Transverse colon (tissue), 4 donors: ENCODE data around the gene PXYLP1.

Source experiments
- EP300 ChIP-seq: sonication (generic); formaldehyde crosslinking; IDR thresholded peaks from one replicate; pipeline ENCODE4 v1.6.1; 2017; ENCODE audit warnings: antibody characterized with exemption, low read depth
- POLR2A ChIP-seq: fragments of 450-650 bp; IDR thresholded peaks from one replicate; pipeline ENCODE4 v1.6.1; 2016; ENCODE audit warnings: antibody characterized with exemption, mild to moderate bottlenecking, moderate library complexity
- POLR2AphosphoS5 ChIP-seq, 3 donors: sonication (generic); formaldehyde crosslinking; IDR thresholded peaks; one replicate each; pipeline ENCODE4 v1.6.1; 2016; ENCODE audit warnings: antibody characterized with exemption in 3 of 3
- TF ChIP-seq, protein P1 (sequence below), 5 experiments: fragments of 200-600 bp in 3 of 5; fragments of 450-650 bp in 2 of 5; sonication (generic) in 3 of 5; IDR thresholded peaks; 1 replicate in 2 of 5; 2 replicates in 3 of 5; pipeline ENCODE4 v1.5.1; 2016 to 2017; ENCODE audit warnings: antibody characterized with exemption in 5 of 5, inconsistent platforms in 3 of 5, mild to moderate bottlenecking in 2 of 5, moderate library complexity in 1 of 5

DNA sequence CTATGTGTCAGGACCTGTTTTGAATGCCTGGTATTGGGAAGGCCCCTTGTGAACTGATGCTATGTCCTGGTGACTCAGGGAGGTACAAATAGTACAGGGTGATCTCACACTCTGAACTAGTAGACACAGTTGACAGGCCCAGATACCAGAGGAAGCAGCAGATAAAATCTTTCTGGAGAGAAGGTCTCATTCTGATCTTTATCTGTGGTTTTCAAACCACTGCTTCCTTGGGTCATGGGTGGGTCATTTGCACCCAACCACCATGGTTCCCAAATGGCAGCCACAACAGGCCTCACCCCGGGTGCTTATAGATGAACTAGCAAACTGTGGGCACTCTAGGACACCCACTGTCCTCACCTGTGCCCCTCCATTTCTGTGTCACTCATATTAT is 43.4 kb downstream of the PXYLP1 start:
- TF ChIP-seq, protein P1, sequence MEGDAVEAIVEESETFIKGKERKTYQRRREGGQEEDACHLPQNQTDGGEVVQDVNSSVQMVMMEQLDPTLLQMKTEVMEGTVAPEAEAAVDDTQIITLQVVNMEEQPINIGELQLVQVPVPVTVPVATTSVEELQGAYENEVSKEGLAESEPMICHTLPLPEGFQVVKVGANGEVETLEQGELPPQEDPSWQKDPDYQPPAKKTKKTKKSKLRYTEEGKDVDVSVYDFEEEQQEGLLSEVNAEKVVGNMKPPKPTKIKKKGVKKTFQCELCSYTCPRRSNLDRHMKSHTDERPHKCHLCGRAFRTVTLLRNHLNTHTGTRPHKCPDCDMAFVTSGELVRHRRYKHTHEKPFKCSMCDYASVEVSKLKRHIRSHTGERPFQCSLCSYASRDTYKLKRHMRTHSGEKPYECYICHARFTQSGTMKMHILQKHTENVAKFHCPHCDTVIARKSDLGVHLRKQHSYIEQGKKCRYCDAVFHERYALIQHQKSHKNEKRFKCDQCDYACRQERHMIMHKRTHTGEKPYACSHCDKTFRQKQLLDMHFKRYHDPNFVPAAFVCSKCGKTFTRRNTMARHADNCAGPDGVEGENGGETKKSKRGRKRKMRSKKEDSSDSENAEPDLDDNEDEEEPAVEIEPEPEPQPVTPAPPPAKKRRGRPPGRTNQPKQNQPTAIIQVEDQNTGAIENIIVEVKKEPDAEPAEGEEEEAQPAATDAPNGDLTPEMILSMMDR (IDR thresholded peaks at IDR 0.05): no peak
- TF ChIP-seq EP300 (no peak), POLR2AphosphoS5 (IDR thresholded peaks at IDR 0.05) (no peak), POLR2A (no peak)
